UCSD-AML1 (cell line): Measurements from ENCODE around the gene NUFIP1.

ENCODE experiments used
- DNase-seq: peaks from one replicate; lab custom pipeline; 2025; ENCODE audit not compliant: unreplicated experiment; lab: John Stamatoyannopoulos, UW

Gene NUFIP1

GRCh38 chr13:44894001-44894770 lies 95.1 kb downstream of the NUFIP1 start:
- no peak for DNase-seq
